B cell (primary cell): ENCODE results near the gene PPP1R3D. TPM values are rescaled to one million over a fixed set of nuclear protein-coding genes. Genes with fewer than 3 reads are reported as not detected.

Experiments
- ATAC-seq: fragments of 200-7000 bp; cut with Tn5 transposase; one replicate; pipeline ENCODE4 v1.10.0; 2021; ENCODE audit warnings: low read depth, mild to moderate bottlenecking, moderate number of reproducible peaks, moderate library complexity
- CTCF ChIA-PET: fragments of 350-600 bp; sonication (Branson Sonifier 250); formaldehyde crosslinking; loops from one replicate; lab custom pipeline; 2021; ENCODE audit warnings: antibody characterized with exemption, inconsistent platforms; lab: Charles Lee
- POLR2A ChIA-PET: fragments of 350-600 bp; sonication (Branson Sonifier 250); formaldehyde crosslinking; loops from one replicate; lab custom pipeline; 2021; ENCODE audit warnings: antibody characterized with exemption; lab: Charles Lee
- DNase-seq: peaks from one replicate; pipeline ENCODE4 v3.0.0; 2013
- H2AFZ ChIP-seq: 2 replicates; pipeline ENCODE4 v1.6.1; 2012; ENCODE audit warnings: mild to moderate bottlenecking, low read depth, low read length; ENCODE audit not compliant: insufficient read depth, poor library complexity, severe bottlenecking
- H3K27ac ChIP-seq, 2 donors: 1 replicate in 1 of 2; 2 replicates in 1 of 2; pipeline ENCODE4 v1.5.1; 2012 to 2013; ENCODE audit warnings: low read length in 2 of 2, mild to moderate bottlenecking in 2 of 2, moderate library complexity in 1 of 2
- H3K27me3 ChIP-seq, 4 experiments: fragments of 200-600 bp in 1 of 4; sonication (generic) in 1 of 4; replicated peaks in 1 of 4; 1 replicate in 2 of 4; 2 replicates in 2 of 4; pipeline versions ENCODE4 v1.6.1 to v1.7.0; 2013 to 2016; ENCODE audit warnings: low read length in 3 of 4, mild to moderate bottlenecking in 2 of 4, mixed read lengths in 1 of 4, moderate library complexity in 1 of 4; ENCODE audit not compliant: insufficient read depth in 4 of 4, control insufficient read depth in 3 of 4; ENCODE audit errors: control extremely low read depth in 1 of 4
- H3K36me3 ChIP-seq, 2 experiments: replicated peaks in 1 of 2; 1 replicate in 1 of 2; 2 replicates in 1 of 2; pipeline versions ENCODE4 v1.6.1 to v1.7.1; 2013; ENCODE audit warnings: low read length in 1 of 2; ENCODE audit not compliant: insufficient read depth in 2 of 2, control insufficient read depth in 1 of 2; ENCODE audit errors: control extremely low read depth in 1 of 2, extremely low read depth in 1 of 2
- H3K4me1 ChIP-seq, 2 donors: fragments of 200-600 bp in 1 of 2; sonication (generic) in 1 of 2; 1 replicate in 1 of 2; 2 replicates in 1 of 2; pipeline versions ENCODE4 v1.5.1 to v1.6.1; 2013 to 2017; ENCODE audit warnings: low read length in 2 of 2; ENCODE audit not compliant: control insufficient read depth in 2 of 2, insufficient read depth in 2 of 2
- H3K4me2 ChIP-seq: replicated peaks from 2 replicates; pipeline ENCODE3; 2012; ENCODE audit warnings: mild to moderate bottlenecking, low read depth, low read length; ENCODE audit not compliant: poor library complexity, severe bottlenecking
- H3K4me3 ChIP-seq, 5 experiments: fragments of 200-600 bp in 1 of 5; sonication (generic) in 1 of 5; 1 replicate in 3 of 5; 2 replicates in 2 of 5; pipeline versions ENCODE4 v1.5.1 to v1.7.0; 2011 to 2016; ENCODE audit warnings: low read length in 4 of 5, mild to moderate bottlenecking in 4 of 5, low read depth in 2 of 5, control low read depth in 1 of 5, moderate library complexity in 1 of 5; ENCODE audit not compliant: insufficient read depth in 1 of 5; ENCODE audit errors: control extremely low read depth in 1 of 5, extremely low read depth in 1 of 5
- H3K79me2 ChIP-seq: fragments of 200-600 bp; sonication (generic); one replicate; pipeline ENCODE4 v1.6.0; 2016; ENCODE audit warnings: low read length; ENCODE audit not compliant: control insufficient read depth, insufficient read depth
- H3K9ac ChIP-seq: fragments of 200-600 bp; sonication (generic); 2 replicates; pipeline ENCODE4 v1.6.1; 2017; ENCODE audit warnings: mild to moderate bottlenecking, low read length, moderate library complexity
- H3K9me3 ChIP-seq, 3 donors: one replicate each; pipeline versions ENCODE4 v1.6.1 to v1.7.1; 2013; ENCODE audit warnings: low read length in 2 of 3; ENCODE audit not compliant: control insufficient read depth in 2 of 3, insufficient read depth in 1 of 3; ENCODE audit errors: control extremely low read depth in 1 of 3
- H4K20me1 ChIP-seq: 2 replicates; pipeline ENCODE4 v1.6.0; 2012; ENCODE audit warnings: mild to moderate bottlenecking, low read length; ENCODE audit not compliant: insufficient read depth, control insufficient read depth, poor library complexity, severe bottlenecking
- H3K27ac Mint-ChIP-seq: one replicate; pipeline ENCODE4 v1.8.0; 2021; ENCODE audit warnings: mixed read lengths
- H3K27me3 Mint-ChIP-seq: one replicate; pipeline ENCODE4 v1.8.0; 2021; ENCODE audit warnings: mixed read lengths
- H3K4me1 Mint-ChIP-seq: one replicate; pipeline ENCODE4 v1.8.0; 2021; ENCODE audit warnings: mixed read lengths
- H3K4me3 Mint-ChIP-seq: one replicate; pipeline ENCODE4 v1.8.0; 2021; ENCODE audit warnings: mixed read lengths
- H3K9me3 Mint-ChIP-seq: one replicate; pipeline ENCODE4 v1.8.0; 2022; ENCODE audit warnings: mixed read lengths; ENCODE audit not compliant: insufficient read depth
- CTCF ChIP-seq: fragments of 200-600 bp; IDR thresholded peaks from one replicate; pipeline ENCODE4 v1.8.0; 2022; ENCODE audit warnings: antibody characterized with exemption, mild to moderate bottlenecking
- EZH2 ChIP-seq: IDR thresholded peaks from 2 replicates; pipeline ENCODE4 v1.6.1; 2012; ENCODE audit warnings: borderline replicate concordance, low read depth, mild to moderate bottlenecking, moderate library complexity, low read length; ENCODE audit not compliant: insufficient read depth, poor library complexity, severe bottlenecking
- WGBS: methylation state at CpG from one replicate; pipeline ENCODE4 v1.1.5; 2013; ENCODE audit warnings: missing lambda C conversion rate; ENCODE audit not compliant: insufficient coverage; 5-methylcytosine and 5-hydroxymethylcytosine counted together
- intact Hi-C: fragments of 100-400 bp; cut with micrococcal nuclease; formaldehyde crosslinking; loops from one replicate; pipeline ENCODE4 v1.10.0; 2022
- polyA plus RNA-seq: library from polyadenylated mRNA; depleted of rRNA; stranded (reverse); fragments of >200 nt; gene quantifications from 2 replicates; pipeline ENCODE4 v1.2.3, GENCODE V29; 2012
- total RNA-seq, 2 donors: library from RNA; stranded (reverse); fragments of 120-200 nt in 1 of 2; gene quantifications; 1 replicate in 1 of 2; 2 replicates in 1 of 2; pipeline versions ENCODE4 v1.2.3 to v1.2.4, GENCODE V29; 2013 to 2022

The PPP1R3D gene
- total and polyA plus RNA-seq, 2 donors (not counting 1 experiment from before 2014, with no cell fraction given), result 1.2 to 13.6 TPM

- Histone ChIP-seq H3K4me2 (no peak overlapping the region), H2AFZ (no peak overlapping the region), H3K36me3 (peaks cover 6 to 24% of the 10 kb centered on the region in 2 experiments), H3K79me2 (no peaks in the 10 kb centered on the region), H3K27ac (peak overlapping the region in 1 of 2 donors; percentile 39), H4K20me1 (no peaks in the 10 kb centered on the region), H3K27me3 (no peaks in the 10 kb centered on the region), H3K9ac (no peak overlapping the region), H3K9me3 (no peaks in the 10 kb centered on the region), H3K4me1 (peaks cover 4 to 10% of the 10 kb centered on the region in 2 donors), H3K4me3 (no peak overlapping the region)
- Mint-ChIP-seq H3K27me3 (no peaks in the 10 kb centered on the region), H3K27ac (peak overlapping the region; percentile 33), H3K9me3 (no peaks in the 10 kb centered on the region), H3K4me3 (no peak overlapping the region), H3K4me1 (peaks cover 12% of the 10 kb centered on the region)
- ChIA-PET CTCF (interaction anchor here (1.3 to 4.1 kb wide), 3 partner anchors 9 to 14 kb away, joined by 3 to 45 read pairs (median 4); partner anchors contain the start of genes CDH26, FAM217B, PPP1R3D and SYCP2), POLR2A (no interaction called here)
- intact Hi-C loops, result loop anchor here (2.0 to 5.0 kb wide), 2 partner anchors 13 to 1279 kb away; no protein-coding TSS in a partner anchor
- no peak for DNase-seq
- ATAC-seq, result no peak
- WGBS, result no CpG with 5 or more reads among the region's 1 CpG
- TF ChIP-seq CTCF, result no peak
- no peak for TF ChIP-seq EZH2
These were observed 8.1 kb upstream of the PPP1R3D start for GRCh38 chr20:59948212-59948611.

- H3K27me3 Mint-ChIP-seq, result no peaks in the 10 kb centered on the region
- H3K4me3 ChIP-seq, result no peak overlapping the region
- H3K9me3 Mint-ChIP-seq, result no peaks in the 10 kb centered on the region
- POLR2A ChIA-PET, result no interaction called here
- H4K20me1 ChIP-seq, result no peaks in the 10 kb centered on the region
- H3K79me2 ChIP-seq, result peaks cover under 1% of the 10 kb centered on the region
- no peak overlapping the region for H3K4me2 ChIP-seq
- intact Hi-C loops, result loop anchor here (5.0 kb wide), 1 partner anchor 1280 kb away; no protein-coding TSS in a partner anchor
- H3K9ac ChIP-seq, result no peak overlapping the region
- 97% methylated on average over 5 of the region's 8 CpGs for WGBS
- no peak for TF ChIP-seq EZH2
- TF ChIP-seq CTCF, result no peak
- no peak overlapping the region for H2AFZ ChIP-seq
- ATAC-seq, result no peak
- H3K36me3 ChIP-seq, result peaks cover 6 to 31% of the 10 kb centered on the region in 2 experiments
- no peak overlapping the region for H3K27ac Mint-ChIP-seq
- H3K9me3 ChIP-seq, result no peaks in the 10 kb centered on the region
- DNase-seq, result no peak
- H3K4me3 Mint-ChIP-seq, result no peak overlapping the region
- H3K4me1 Mint-ChIP-seq, result peaks cover 12% of the 10 kb centered on the region
- no peaks in the 10 kb centered on the region for H3K27me3 ChIP-seq
- CTCF ChIA-PET, result interaction anchor here (1.3 to 4.1 kb wide), 4 partner anchors 8 to 1949 kb away, joined by 3 to 45 read pairs (median 4); partner anchors contain the start of genes CDH26, FAM217B, PPP1R3D and SYCP2
- H3K4me1 ChIP-seq, result peaks cover 4 to 10% of the 10 kb centered on the region in 2 donors
- no peak overlapping the region for H3K27ac ChIP-seq
These were observed 7.3 kb upstream of the PPP1R3D start for GRCh38 chr20:59947376-59947775.
